Stimulated activated CD4-positive, alpha-beta T cell treated with anti-CD3 and anti-CD28 coated beads, Interleukin-4, amount 100 ng/mL, for 1 hour (primary cell): ENCODE measurements around the gene WFDC10A.
"Not testable (repeated sequence)": the region's sequence is repeated elsewhere in the genome, so short reads cannot be mapped to it uniquely, and the experiment has no call there.

Experiments used
- DNase-seq: peaks from one replicate; pipeline ENCODE4 v3.0.0-alpha.2; 2020

The WFDC10A gene

DNA sequence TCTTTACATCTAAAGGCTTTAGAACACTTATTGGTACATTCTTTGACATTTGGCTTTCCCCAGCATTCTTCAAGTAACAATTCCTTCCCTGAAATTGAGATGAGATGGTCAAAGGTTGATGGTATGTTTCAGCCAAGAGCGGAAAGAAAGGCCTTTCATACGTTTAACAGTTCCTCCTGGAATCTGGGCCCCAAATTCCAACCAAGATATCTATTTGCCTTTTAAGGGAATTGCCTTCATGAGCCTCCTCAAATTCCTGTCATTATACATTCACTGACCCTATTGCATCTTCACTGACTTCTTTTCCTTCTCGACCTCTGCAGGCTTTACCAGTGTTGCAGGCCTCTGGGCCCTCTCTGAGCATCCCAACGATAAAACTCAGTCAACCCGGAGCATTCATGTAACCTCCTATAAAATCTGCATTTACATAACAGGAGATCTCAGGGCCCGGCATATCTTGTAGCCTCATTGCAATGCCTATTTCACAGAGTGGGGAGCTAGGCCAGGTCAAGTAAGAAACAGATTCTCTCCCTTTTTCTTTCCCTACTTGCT lies 19.8 kb downstream of the WFDC10A start:
- DNase-seq: no peak

- not testable (repeated sequence) for DNase-seq
Measured at GRCh38 chr20:45651726-45652125, 22.2 kb downstream of the WFDC10A start.

DNA sequence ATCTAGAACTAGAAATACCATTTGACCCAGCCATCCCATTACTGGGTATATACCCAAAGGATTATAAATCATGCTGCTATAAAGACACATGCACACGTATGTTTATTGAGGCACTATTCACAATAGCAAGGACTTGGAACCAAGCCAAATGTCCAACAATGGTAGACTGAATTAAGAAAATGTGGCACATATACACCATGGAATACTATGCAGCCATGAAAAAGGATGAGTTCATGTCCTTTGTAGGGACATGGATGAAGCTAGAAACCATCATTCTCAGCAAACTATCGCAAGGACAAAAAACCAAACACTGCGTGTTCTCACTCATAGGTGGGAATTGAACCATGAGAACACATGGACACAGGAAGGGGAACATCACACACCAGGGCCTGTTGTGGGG lies 27.5 kb downstream of the WFDC10A start:
- DNase-seq: not testable (repeated sequence)

- no peak for DNase-seq
Measured at GRCh38 chr20:45670139-45670538, 40.6 kb downstream of the WFDC10A start, which contains the start of gene WFDC11. TSS of gene WFDC11 (minus strand) at chr20:45670239. CDS start at chr20:45650600, 19,639 bp downstream.

GRCh38 chr20:45672765-45673164 lies 43.2 kb downstream of the WFDC10A start:
- no peak for DNase-seq

- no peak for DNase-seq
Measured at GRCh38 chr20:45679650-45680049, 50.1 kb downstream of the WFDC10A start.
